Hepatocyte (in vitro differentiated cells): ENCODE data around the gene R3HDM4. TPM values are rescaled to one million over a fixed set of nuclear protein-coding genes. Genes with fewer than 3 reads are reported as not detected.
A peak's percentile ranks its signal among the peaks of the same experiment; 100 is the strongest.
"Not testable (repeated sequence)": the region's sequence is repeated elsewhere in the genome, so short reads cannot be mapped to it uniquely, and the experiment has no call there.

Experiments used
- DNase-seq: peaks from one replicate; pipeline ENCODE4 v3.0.0-alpha.2; 2016; ENCODE audit warnings: low spot score
- H2AFZ ChIP-seq: fragments of 200-600 bp; sonication (generic); 2 replicates; pipeline ENCODE4 v1.6.0; 2016; ENCODE audit warnings: antibody characterized with exemption, mild to moderate bottlenecking
- H3K27ac ChIP-seq: fragments of 200-600 bp; sonication (generic); 2 replicates; pipeline ENCODE4 v1.5.1; 2016; ENCODE audit warnings: mild to moderate bottlenecking
- H3K27me3 ChIP-seq: fragments of 200-600 bp; sonication (generic); 2 replicates; pipeline ENCODE4 v1.6.1; 2016
- H3K36me3 ChIP-seq: fragments of 200-600 bp; sonication (generic); replicated peaks from 2 replicates; pipeline ENCODE4 v1.5.1; 2016; ENCODE audit warnings: low read depth; ENCODE audit not compliant: insufficient read depth
- H3K4me1 ChIP-seq: fragments of 200-600 bp; sonication (generic); 2 replicates; pipeline ENCODE4 v1.5.1; 2016; ENCODE audit warnings: mild to moderate bottlenecking, moderate library complexity; ENCODE audit not compliant: insufficient read depth
- H3K4me2 ChIP-seq: fragments of 200-600 bp; sonication (generic); 2 replicates; pipeline ENCODE4 v1.6.0; 2016
- H3K4me3 ChIP-seq: fragments of 200-600 bp; sonication (generic); 2 replicates; pipeline ENCODE4 v1.5.1; 2016; ENCODE audit warnings: mild to moderate bottlenecking
- H3K79me2 ChIP-seq: fragments of 200-600 bp; sonication (generic); 2 replicates; pipeline ENCODE4 v1.6.0; 2017; ENCODE audit warnings: mild to moderate bottlenecking
- H3K9me2 ChIP-seq: fragments of 200-600 bp; sonication (generic); replicated peaks from 2 replicates; pipeline ENCODE4 v1.6.0; 2017; ENCODE audit warnings: mild to moderate bottlenecking; ENCODE audit not compliant: insufficient read depth
- H3K9me3 ChIP-seq: fragments of 200-600 bp; sonication (generic); 2 replicates; pipeline ENCODE4 v1.5.1; 2016; ENCODE audit warnings: low read depth, mild to moderate bottlenecking
- H4K20me1 ChIP-seq: fragments of 200-600 bp; sonication (generic); 2 replicates; pipeline ENCODE4 v1.6.0; 2016; ENCODE audit warnings: mild to moderate bottlenecking; ENCODE audit not compliant: insufficient read depth, poor library complexity, severe bottlenecking
- CTCF ChIP-seq: fragments of 200-600 bp; sonication (generic); IDR thresholded peaks from 2 replicates; pipeline ENCODE4 v1.5.1; 2016; ENCODE audit warnings: antibody characterized with exemption, mild to moderate bottlenecking; ENCODE audit not compliant: poor library complexity
- EZH2 ChIP-seq: fragments of 200-600 bp; sonication (generic); IDR thresholded peaks from 2 replicates; pipeline ENCODE4 v1.6.1; 2016; ENCODE audit warnings: antibody characterized with exemption, mild to moderate bottlenecking, borderline replicate concordance
- EZH2phosphoT487 ChIP-seq: fragments of 200-600 bp; sonication (generic); IDR thresholded peaks from one replicate; pipeline ENCODE4 v1.6.1; 2018; ENCODE audit warnings: antibody characterized with exemption, mild to moderate bottlenecking, low read depth, moderate library complexity; ENCODE audit not compliant: unreplicated experiment, severe bottlenecking
- WGBS: methylation state at CpG from one replicate; pipeline ENCODE4 v1.1.6; 2016; ENCODE audit warnings: low lambda C conversion rate; ENCODE audit errors: missing lambda C conversion rate; 5-methylcytosine and 5-hydroxymethylcytosine counted together
- polyA plus RNA-seq: library from polyadenylated mRNA; unstranded; fragments of >200 nt; fragmentation: Nextera tagmentation; extraction: Ambion mirVana; gene quantifications from 2 replicates; pipeline ENCODE4 v1.2.1, GENCODE V29; 2016
- total RNA-seq: library from RNA; depleted of rRNA; stranded (reverse); fragments of >200 nt; gene quantifications from 2 replicates; pipeline ENCODE4 v1.2.3, GENCODE V29; 2014

The R3HDM4 gene
- total and polyA plus RNA-seq, 2 experiments from 2014 or later = 44.1 to 86.6 TPM

- peaks cover 80% of the 10 kb centered on the region for H3K79me2 ChIP-seq
- no peak overlapping the region for H3K4me3 ChIP-seq
- no peak overlapping the region for H2AFZ ChIP-seq
- H3K4me1 ChIP-seq = peaks cover 58% of the 10 kb centered on the region
- TF ChIP-seq CTCF = peak; percentile 9
- no peak for TF ChIP-seq EZH2phosphoT487
- DNase-seq = peak; percentile 65
- H3K36me3 ChIP-seq = peaks cover 1% of the 10 kb centered on the region
- H3K9me3 ChIP-seq = no peaks in the 10 kb centered on the region
- H3K9me2 ChIP-seq = no peaks in the 10 kb centered on the region
- no peaks in the 10 kb centered on the region for H3K27me3 ChIP-seq
- 53% methylated on average over 12 of the region's 12 CpGs for WGBS
- peak overlapping the region; percentile 81 for H3K4me2 ChIP-seq
- H4K20me1 ChIP-seq = peaks cover 7% of the 10 kb centered on the region
- H3K27ac ChIP-seq = peak overlapping the region; percentile 100
Observed at GRCh38 chr19:960020-960419, 47.0 kb upstream of the R3HDM4 start.

- H3K9me3 ChIP-seq = no peaks in the 10 kb centered on the region
- peak; percentile 84 for DNase-seq
- no peaks in the 10 kb centered on the region for H3K36me3 ChIP-seq
Observed at GRCh38 chr19:958967-959855, 46.2 kb upstream of the R3HDM4 start.

DNA sequence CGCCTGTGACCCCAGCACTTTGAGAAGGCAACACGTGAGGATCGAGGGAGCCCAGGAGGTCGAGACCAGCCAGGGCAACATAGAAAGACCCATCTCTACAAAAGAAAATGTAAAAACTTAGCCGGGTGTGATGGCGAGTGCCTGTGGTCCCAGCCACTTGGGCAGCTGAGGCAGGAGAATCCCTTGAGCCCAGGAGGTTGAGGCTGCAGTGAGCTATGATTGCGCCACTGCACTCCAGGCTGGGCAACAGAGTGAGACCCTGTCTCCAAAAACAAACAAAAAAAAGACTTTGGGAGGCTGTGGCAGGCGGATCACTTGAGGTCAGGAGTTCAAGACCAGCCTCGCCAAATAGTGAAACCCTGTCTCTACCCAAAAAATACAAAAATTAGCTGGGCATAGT lies 44.6 kb upstream of the R3HDM4 start:
- WGBS = 87% methylated on average over 9 of the region's 9 CpGs
- H4K20me1 ChIP-seq = not testable (repeated sequence)
- H3K4me1 ChIP-seq = peaks cover 75% of the 10 kb centered on the region

More at GRCh38 chr19:958967-959855, 46.2 kb upstream of the R3HDM4 start:
- 74% methylated on average over 36 of the region's 36 CpGs for WGBS
- H3K4me3 ChIP-seq = peak overlapping the region; percentile 21
- peak overlapping the region; percentile 81 for H3K4me2 ChIP-seq
- H3K79me2 ChIP-seq = peaks cover 87% of the 10 kb centered on the region
- H2AFZ ChIP-seq = no peak overlapping the region
- peaks cover 7% of the 10 kb centered on the region for H4K20me1 ChIP-seq
- peaks cover 66% of the 10 kb centered on the region for H3K4me1 ChIP-seq
- H3K27ac ChIP-seq = peak overlapping the region; percentile 100
- no peaks in the 10 kb centered on the region for H3K27me3 ChIP-seq
- TF ChIP-seq EZH2 (no peak), CTCF (no peak), EZH2phosphoT487 (no peak)
- H3K9me2 ChIP-seq = no peaks in the 10 kb centered on the region

DNA sequence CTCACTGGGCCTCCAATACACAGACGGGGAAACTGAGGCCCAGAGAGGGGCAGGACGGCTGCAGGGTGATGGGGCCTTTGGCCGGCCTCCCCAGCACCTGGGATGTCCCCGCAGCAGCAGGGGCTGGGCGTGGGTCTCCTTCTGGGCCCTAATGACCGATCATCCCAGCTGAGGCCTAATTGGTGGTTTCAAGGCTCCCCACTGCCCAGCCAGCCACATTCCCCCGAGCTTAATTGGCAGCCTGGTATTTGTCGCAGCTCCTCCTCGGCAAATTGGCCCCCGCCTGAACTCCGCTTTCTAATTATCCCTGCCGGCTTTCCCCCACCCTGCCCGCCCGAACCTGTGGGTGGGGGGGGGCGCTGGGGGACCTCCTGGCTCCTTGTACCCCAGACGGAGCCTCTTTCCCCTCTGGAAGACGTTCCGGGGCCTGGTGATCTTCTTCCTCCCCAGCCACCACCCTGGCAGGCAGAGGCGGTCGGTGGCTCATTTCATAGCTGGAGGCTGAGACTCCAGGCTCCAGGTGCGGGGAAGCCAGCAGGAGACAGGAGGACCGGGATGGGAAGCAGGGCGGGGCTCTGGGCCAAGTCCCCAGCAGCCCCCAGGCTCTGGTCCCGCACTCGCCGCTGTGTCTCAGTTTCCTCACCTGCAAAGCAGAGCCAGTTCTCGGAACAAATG lies 43.9 kb upstream of the R3HDM4 start:
- H3K4me3 ChIP-seq = no peak overlapping the region
- H3K4me1 ChIP-seq = peaks cover 79% of the 10 kb centered on the region
- peak overlapping the region; percentile 100 for H3K27ac ChIP-seq
- no peaks in the 10 kb centered on the region for H3K27me3 ChIP-seq
- WGBS = 22% methylated on average over 19 of the region's 27 CpGs
- H3K79me2 ChIP-seq = peaks cover 87% of the 10 kb centered on the region
- H3K4me2 ChIP-seq = peak overlapping the region; percentile 88
- H2AFZ ChIP-seq = no peak overlapping the region
- H3K9me3 ChIP-seq = no peaks in the 10 kb centered on the region
- no peak for TF ChIP-seq EZH2phosphoT487
- TF ChIP-seq EZH2 = no peak
- TF ChIP-seq CTCF = no peak
- H3K9me2 ChIP-seq = no peaks in the 10 kb centered on the region
- no peaks in the 10 kb centered on the region for H4K20me1 ChIP-seq
- peak; percentile 79 for DNase-seq
- H3K36me3 ChIP-seq = no peaks in the 10 kb centered on the region

More for the DNA sequence above, 44.6 kb upstream of the R3HDM4 start:
- peak overlapping the region; percentile 100 for H3K27ac ChIP-seq
- not testable (repeated sequence) for H3K9me3 ChIP-seq, H2AFZ ChIP-seq, H3K4me3 ChIP-seq, H3K27me3 ChIP-seq, H3K9me2 ChIP-seq, H3K36me3 ChIP-seq, DNase-seq
- H3K79me2 ChIP-seq = peaks cover 87% of the 10 kb centered on the region
- H3K4me2 ChIP-seq = peak overlapping the region; percentile 88
